GM23338 (cell line): ENCODE measurements around the gene HNRNPM. TPM values are rescaled to one million over a fixed set of nuclear protein-coding genes. Genes with fewer than 3 reads are reported as not detected.

Experiments used
- ATAC-seq: fragments of 200-7000 bp; cut with Tn5 transposase; 3 replicates; pipeline ENCODE4 v1.9.1; 2020
- DNase-seq: peaks from one replicate; pipeline ENCODE4 v3.0.0-alpha.2; 2015; ENCODE audit warnings: low spot score
- H2AFZ ChIP-seq: fragments of 200-600 bp; sonication (generic); 2 replicates; pipeline ENCODE4 v1.8.0; 2016; ENCODE audit warnings: antibody characterized with exemption, mild to moderate bottlenecking, moderate library complexity
- H3F3A ChIP-seq: fragments of 200-600 bp; sonication (generic); replicated peaks from 2 replicates; pipeline ENCODE4 v1.8.0; 2017; ENCODE audit warnings: antibody characterized with exemption, mixed run types, low read depth
- H3K27ac ChIP-seq: fragments of 200-600 bp; sonication (generic); 2 replicates; pipeline ENCODE4 v1.6.1; 2016; ENCODE audit warnings: low read depth
- H3K27me3 ChIP-seq: fragments of 200-600 bp; sonication (generic); 2 replicates; pipeline ENCODE4 v1.8.0; 2016; ENCODE audit warnings: mild to moderate bottlenecking, mixed run types, moderate library complexity; ENCODE audit not compliant: insufficient read depth
- H3K36me3 ChIP-seq: fragments of 200-600 bp; sonication (generic); 2 replicates; pipeline ENCODE4 v1.8.0; 2016; ENCODE audit warnings: mild to moderate bottlenecking; ENCODE audit not compliant: insufficient read depth
- H3K4me1 ChIP-seq: fragments of 200-600 bp; sonication (generic); 2 replicates; pipeline ENCODE4 v1.8.0; 2016; ENCODE audit warnings: mild to moderate bottlenecking, moderate library complexity; ENCODE audit not compliant: insufficient read depth
- H3K4me2 ChIP-seq: fragments of 200-600 bp; sonication (generic); 2 replicates; pipeline ENCODE4 v1.7.1; 2017; ENCODE audit warnings: mixed run types
- H3K4me3 ChIP-seq: fragments of 200-600 bp; sonication (generic); 2 replicates; pipeline ENCODE4 v1.6.1; 2016; ENCODE audit warnings: mixed run types
- H3K79me2 ChIP-seq: fragments of 200-600 bp; sonication (generic); replicated peaks from 2 replicates; pipeline ENCODE4 v1.8.0; 2017; ENCODE audit warnings: mild to moderate bottlenecking; ENCODE audit not compliant: insufficient read depth
- H3K9me2 ChIP-seq: fragments of 200-600 bp; sonication (generic); 2 replicates; pipeline ENCODE4 v1.8.0; 2017; ENCODE audit not compliant: insufficient read depth
- H4K20me1 ChIP-seq: fragments of 200-600 bp; sonication (generic); replicated peaks from 2 replicates; pipeline ENCODE4 v1.8.0; 2017; ENCODE audit warnings: mild to moderate bottlenecking; ENCODE audit not compliant: insufficient read depth
- H3K27ac Mint-ChIP-seq: 2 replicates; pipeline ENCODE4 v1.8.0; 2020; ENCODE audit warnings: inconsistent platforms, mild to moderate bottlenecking, moderate library complexity, mixed read lengths
- H3K27me3 Mint-ChIP-seq: 3 replicates; pipeline ENCODE4 v1.8.0; 2022; ENCODE audit warnings: low read depth, mild to moderate bottlenecking, moderate library complexity, mixed read lengths, inconsistent platforms; ENCODE audit not compliant: insufficient read depth, poor library complexity
- H3K36me3 Mint-ChIP-seq: 3 replicates; pipeline ENCODE4 v1.8.0; 2021; ENCODE audit warnings: low read depth, mild to moderate bottlenecking, inconsistent platforms, moderate library complexity, mixed read lengths
- H3K4me1 Mint-ChIP-seq: 3 replicates; pipeline ENCODE4 v1.8.0; 2020; ENCODE audit warnings: mild to moderate bottlenecking, inconsistent platforms, mixed read lengths
- H3K4me3 Mint-ChIP-seq: 3 replicates; pipeline ENCODE4 v1.8.0; 2021; ENCODE audit warnings: moderate library complexity, mild to moderate bottlenecking, inconsistent platforms, mixed read lengths
- H3K9me3 Mint-ChIP-seq: 3 replicates; pipeline ENCODE4 v1.8.0; 2020; ENCODE audit warnings: moderate library complexity, mild to moderate bottlenecking, inconsistent platforms, mixed read lengths
- CREB1 ChIP-seq: fragments of 250-450 bp; sonication (Bioruptor Pico); IDR thresholded peaks from 2 replicates; pipeline ENCODE4 v1.5.0; 2020; ENCODE audit warnings: low read depth, mild to moderate bottlenecking, moderate library complexity
- EZH2 ChIP-seq: fragments of 200-600 bp; sonication (generic); IDR thresholded peaks from one replicate; pipeline ENCODE4 v1.8.0; 2017; ENCODE audit warnings: antibody characterized with exemption, mild to moderate bottlenecking, low read depth; ENCODE audit not compliant: unreplicated experiment
- EZH2phosphoT487 ChIP-seq: fragments of 200-600 bp; sonication (generic); IDR thresholded peaks from one replicate; pipeline ENCODE4 v1.8.1; 2018; ENCODE audit warnings: antibody characterized with exemption; ENCODE audit not compliant: unreplicated experiment
- JUNB ChIP-seq: IDR thresholded peaks from one replicate; pipeline ENCODE4 v1.6.1; 2016; ENCODE audit warnings: antibody characterized with exemption; ENCODE audit not compliant: unreplicated experiment
- NANOG ChIP-seq: IDR thresholded peaks from 2 replicates; pipeline ENCODE4 v1.6.1; 2016; ENCODE audit warnings: antibody characterized with exemption, borderline replicate concordance
- POLR2AphosphoS5 ChIP-seq: IDR thresholded peaks from 2 replicates; pipeline ENCODE4 v1.6.1; 2016; ENCODE audit warnings: antibody characterized with exemption, low read depth
- STAT1 ChIP-seq: IDR thresholded peaks from one replicate; pipeline ENCODE4 v1.6.1; 2016; ENCODE audit warnings: antibody characterized with exemption; ENCODE audit not compliant: unreplicated experiment
- ZNF114 ChIP-seq: fragments of 250-450 bp; sonication (Bioruptor Pico); IDR thresholded peaks from 2 replicates; pipeline ENCODE4 v1.5.0; 2020; ENCODE audit warnings: mild to moderate bottlenecking, moderate library complexity
- ZNF331 ChIP-seq: fragments of 250-450 bp; sonication (Bioruptor Pico); IDR thresholded peaks from 2 replicates; pipeline ENCODE4 v1.5.0; 2020; ENCODE audit warnings: low read depth, mild to moderate bottlenecking, moderate library complexity
- polyA plus RNA-seq: library from polyadenylated mRNA; unstranded; fragments of >200 nt; fragmentation: Nextera tagmentation; extraction: Ambion mirVana; gene quantifications from 2 replicates; pipeline ENCODE4 v1.2.1, GENCODE V29; 2016
- total RNA-seq: library from RNA; depleted of rRNA; stranded (reverse); fragments of >200 nt; shearing (Covaris generic); gene quantifications from 2 replicates; pipeline ENCODE4 v1.2.3, GENCODE V29; 2014
- TF ChIP-seq, protein P1 (sequence below): fragments of 250-450 bp; sonication (Bioruptor Pico); IDR thresholded peaks from 2 replicates; pipeline ENCODE4 v1.5.0; 2020; ENCODE audit warnings: mild to moderate bottlenecking, moderate library complexity
- TF ChIP-seq, protein P2 (sequence below): IDR thresholded peaks from one replicate; pipeline ENCODE4 v1.6.1; 2018; ENCODE audit warnings: antibody characterized with exemption; ENCODE audit not compliant: unreplicated experiment
- TF ChIP-seq, protein P3 (sequence below): IDR thresholded peaks from 2 replicates; pipeline ENCODE4 v1.6.1; 2016; ENCODE audit warnings: antibody characterized with exemption
- TF ChIP-seq, protein P4 (sequence below), 2 experiments: fragments of 200-600 bp in 1 of 2; sonication (generic) in 1 of 2; conservative IDR thresholded peaks; 2 replicates each; pipeline versions ENCODE4 v1.5.1 to v1.6.1; 2016 to 2017; ENCODE audit warnings: antibody characterized with exemption in 2 of 2, low read depth in 2 of 2, mild to moderate bottlenecking in 2 of 2, moderate library complexity in 1 of 2

Gene HNRNPM
- total and polyA plus RNA-seq, 2 experiments from 2014 or later: 291 to 389 TPM

- ATAC-seq: no peak
- no peaks in the 10 kb centered on the region for H3K27me3 ChIP-seq
- H3K4me2 ChIP-seq: no peak overlapping the region
- peaks cover 10% of the 10 kb centered on the region; the same call in 2 of the 3 replicates for H3K36me3 Mint-ChIP-seq
- H3K36me3 ChIP-seq: no peaks in the 10 kb centered on the region
- H3K4me1 ChIP-seq: peaks cover 11% of the 10 kb centered on the region; the same call in 1 of the 2 replicates
- no peak overlapping the region for H2AFZ ChIP-seq
- DNase-seq: no peak
- H4K20me1 ChIP-seq: peaks cover 18% of the 10 kb centered on the region
- no peaks in the 10 kb centered on the region for H3K9me3 Mint-ChIP-seq
- H3K4me3 Mint-ChIP-seq: no peak overlapping the region
- no peak overlapping the region for H3K27ac ChIP-seq
- peaks cover 6% of the 10 kb centered on the region for H3K27me3 Mint-ChIP-seq
- peaks cover 78% of the 10 kb centered on the region for H3K79me2 ChIP-seq
- H3K9me2 ChIP-seq: no peaks in the 10 kb centered on the region
- peaks cover 6% of the 10 kb centered on the region; the same call in 1 of the 2 replicates for H3F3A ChIP-seq
- peaks cover 14% of the 10 kb centered on the region for H3K4me1 Mint-ChIP-seq
- H3K27ac Mint-ChIP-seq: no peak overlapping the region
- TF ChIP-seq JUNB (no peak), ZNF331 (CRISPR knock-in tag) (no peak), EZH2 (no peak), ZNF114 (no peak), POLR2AphosphoS5 (no peak), EZH2phosphoT487 (no peak), CREB1 (CRISPR knock-in tag) (no peak), STAT1 (no peak), NANOG (no peak)
- TF ChIP-seq, protein P1, sequence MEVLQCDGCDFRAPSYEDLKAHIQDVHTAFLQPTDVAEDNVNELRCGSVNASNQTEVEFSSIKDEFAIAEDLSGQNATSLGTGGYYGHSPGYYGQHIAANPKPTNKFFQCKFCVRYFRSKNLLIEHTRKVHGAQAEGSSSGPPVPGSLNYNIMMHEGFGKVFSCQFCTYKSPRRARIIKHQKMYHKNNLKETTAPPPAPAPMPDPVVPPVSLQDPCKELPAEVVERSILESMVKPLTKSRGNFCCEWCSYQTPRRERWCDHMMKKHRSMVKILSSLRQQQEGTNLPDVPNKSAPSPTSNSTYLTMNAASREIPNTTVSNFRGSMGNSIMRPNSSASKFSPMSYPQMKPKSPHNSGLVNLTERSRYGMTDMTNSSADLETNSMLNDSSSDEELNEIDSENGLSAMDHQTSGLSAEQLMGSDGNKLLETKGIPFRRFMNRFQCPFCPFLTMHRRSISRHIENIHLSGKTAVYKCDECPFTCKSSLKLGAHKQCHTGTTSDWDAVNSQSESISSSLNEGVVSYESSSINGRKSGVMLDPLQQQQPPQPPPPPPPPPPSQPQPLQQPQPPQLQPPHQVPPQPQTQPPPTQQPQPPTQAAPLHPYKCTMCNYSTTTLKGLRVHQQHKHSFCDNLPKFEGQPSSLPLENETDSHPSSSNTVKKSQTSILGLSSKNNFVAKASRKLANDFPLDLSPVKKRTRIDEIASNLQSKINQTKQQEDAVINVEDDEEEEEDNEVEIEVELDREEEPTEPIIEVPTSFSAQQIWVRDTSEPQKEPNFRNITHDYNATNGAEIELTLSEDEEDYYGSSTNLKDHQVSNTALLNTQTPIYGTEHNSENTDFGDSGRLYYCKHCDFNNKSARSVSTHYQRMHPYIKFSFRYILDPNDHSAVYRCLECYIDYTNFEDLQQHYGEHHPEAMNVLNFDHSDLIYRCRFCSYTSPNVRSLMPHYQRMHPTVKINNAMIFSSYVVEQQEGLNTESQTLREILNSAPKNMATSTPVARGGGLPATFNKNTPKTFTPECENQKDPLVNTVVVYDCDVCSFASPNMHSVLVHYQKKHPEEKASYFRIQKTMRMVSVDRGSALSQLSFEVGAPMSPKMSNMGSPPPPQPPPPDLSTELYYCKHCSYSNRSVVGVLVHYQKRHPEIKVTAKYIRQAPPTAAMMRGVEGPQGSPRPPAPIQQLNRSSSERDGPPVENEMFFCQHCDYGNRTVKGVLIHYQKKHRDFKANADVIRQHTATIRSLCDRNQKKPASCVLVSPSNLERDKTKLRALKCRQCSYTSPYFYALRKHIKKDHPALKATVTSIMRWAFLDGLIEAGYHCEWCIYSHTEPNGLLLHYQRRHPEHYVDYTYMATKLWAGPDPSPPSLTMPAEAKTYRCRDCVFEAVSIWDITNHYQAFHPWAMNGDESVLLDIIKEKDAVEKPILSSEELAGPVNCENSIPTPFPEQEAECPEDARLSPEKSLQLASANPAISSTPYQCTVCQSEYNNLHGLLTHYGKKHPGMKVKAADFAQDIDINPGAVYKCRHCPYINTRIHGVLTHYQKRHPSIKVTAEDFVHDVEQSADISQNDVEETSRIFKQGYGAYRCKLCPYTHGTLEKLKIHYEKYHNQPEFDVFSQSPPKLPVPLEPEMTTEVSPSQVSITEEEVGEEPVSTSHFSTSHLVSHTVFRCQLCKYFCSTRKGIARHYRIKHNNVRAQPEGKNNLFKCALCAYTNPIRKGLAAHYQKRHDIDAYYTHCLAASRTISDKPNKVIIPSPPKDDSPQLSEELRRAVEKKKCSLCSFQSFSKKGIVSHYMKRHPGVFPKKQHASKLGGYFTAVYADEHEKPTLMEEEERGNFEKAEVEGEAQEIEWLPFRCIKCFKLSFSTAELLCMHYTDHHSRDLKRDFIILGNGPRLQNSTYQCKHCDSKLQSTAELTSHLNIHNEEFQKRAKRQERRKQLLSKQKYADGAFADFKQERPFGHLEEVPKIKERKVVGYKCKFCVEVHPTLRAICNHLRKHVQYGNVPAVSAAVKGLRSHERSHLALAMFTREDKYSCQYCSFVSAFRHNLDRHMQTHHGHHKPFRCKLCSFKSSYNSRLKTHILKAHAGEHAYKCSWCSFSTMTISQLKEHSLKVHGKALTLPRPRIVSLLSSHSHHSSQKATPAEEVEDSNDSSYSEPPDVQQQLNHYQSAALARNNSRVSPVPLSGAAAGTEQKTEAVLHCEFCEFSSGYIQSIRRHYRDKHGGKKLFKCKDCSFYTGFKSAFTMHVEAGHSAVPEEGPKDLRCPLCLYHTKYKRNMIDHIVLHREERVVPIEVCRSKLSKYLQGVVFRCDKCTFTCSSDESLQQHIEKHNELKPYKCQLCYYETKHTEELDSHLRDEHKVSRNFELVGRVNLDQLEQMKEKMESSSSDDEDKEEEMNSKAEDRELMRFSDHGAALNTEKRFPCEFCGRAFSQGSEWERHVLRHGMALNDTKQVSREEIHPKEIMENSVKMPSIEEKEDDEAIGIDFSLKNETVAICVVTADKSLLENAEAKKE (CRISPR knock-in tag): no peak
- TF ChIP-seq, protein P2, sequence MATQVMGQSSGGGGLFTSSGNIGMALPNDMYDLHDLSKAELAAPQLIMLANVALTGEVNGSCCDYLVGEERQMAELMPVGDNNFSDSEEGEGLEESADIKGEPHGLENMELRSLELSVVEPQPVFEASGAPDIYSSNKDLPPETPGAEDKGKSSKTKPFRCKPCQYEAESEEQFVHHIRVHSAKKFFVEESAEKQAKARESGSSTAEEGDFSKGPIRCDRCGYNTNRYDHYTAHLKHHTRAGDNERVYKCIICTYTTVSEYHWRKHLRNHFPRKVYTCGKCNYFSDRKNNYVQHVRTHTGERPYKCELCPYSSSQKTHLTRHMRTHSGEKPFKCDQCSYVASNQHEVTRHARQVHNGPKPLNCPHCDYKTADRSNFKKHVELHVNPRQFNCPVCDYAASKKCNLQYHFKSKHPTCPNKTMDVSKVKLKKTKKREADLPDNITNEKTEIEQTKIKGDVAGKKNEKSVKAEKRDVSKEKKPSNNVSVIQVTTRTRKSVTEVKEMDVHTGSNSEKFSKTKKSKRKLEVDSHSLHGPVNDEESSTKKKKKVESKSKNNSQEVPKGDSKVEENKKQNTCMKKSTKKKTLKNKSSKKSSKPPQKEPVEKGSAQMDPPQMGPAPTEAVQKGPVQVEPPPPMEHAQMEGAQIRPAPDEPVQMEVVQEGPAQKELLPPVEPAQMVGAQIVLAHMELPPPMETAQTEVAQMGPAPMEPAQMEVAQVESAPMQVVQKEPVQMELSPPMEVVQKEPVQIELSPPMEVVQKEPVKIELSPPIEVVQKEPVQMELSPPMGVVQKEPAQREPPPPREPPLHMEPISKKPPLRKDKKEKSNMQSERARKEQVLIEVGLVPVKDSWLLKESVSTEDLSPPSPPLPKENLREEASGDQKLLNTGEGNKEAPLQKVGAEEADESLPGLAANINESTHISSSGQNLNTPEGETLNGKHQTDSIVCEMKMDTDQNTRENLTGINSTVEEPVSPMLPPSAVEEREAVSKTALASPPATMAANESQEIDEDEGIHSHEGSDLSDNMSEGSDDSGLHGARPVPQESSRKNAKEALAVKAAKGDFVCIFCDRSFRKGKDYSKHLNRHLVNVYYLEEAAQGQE: no peak
- TF ChIP-seq, protein P3, sequence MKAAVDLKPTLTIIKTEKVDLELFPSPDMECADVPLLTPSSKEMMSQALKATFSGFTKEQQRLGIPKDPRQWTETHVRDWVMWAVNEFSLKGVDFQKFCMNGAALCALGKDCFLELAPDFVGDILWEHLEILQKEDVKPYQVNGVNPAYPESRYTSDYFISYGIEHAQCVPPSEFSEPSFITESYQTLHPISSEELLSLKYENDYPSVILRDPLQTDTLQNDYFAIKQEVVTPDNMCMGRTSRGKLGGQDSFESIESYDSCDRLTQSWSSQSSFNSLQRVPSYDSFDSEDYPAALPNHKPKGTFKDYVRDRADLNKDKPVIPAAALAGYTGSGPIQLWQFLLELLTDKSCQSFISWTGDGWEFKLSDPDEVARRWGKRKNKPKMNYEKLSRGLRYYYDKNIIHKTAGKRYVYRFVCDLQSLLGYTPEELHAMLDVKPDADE: no peak
- TF ChIP-seq, protein P4, sequence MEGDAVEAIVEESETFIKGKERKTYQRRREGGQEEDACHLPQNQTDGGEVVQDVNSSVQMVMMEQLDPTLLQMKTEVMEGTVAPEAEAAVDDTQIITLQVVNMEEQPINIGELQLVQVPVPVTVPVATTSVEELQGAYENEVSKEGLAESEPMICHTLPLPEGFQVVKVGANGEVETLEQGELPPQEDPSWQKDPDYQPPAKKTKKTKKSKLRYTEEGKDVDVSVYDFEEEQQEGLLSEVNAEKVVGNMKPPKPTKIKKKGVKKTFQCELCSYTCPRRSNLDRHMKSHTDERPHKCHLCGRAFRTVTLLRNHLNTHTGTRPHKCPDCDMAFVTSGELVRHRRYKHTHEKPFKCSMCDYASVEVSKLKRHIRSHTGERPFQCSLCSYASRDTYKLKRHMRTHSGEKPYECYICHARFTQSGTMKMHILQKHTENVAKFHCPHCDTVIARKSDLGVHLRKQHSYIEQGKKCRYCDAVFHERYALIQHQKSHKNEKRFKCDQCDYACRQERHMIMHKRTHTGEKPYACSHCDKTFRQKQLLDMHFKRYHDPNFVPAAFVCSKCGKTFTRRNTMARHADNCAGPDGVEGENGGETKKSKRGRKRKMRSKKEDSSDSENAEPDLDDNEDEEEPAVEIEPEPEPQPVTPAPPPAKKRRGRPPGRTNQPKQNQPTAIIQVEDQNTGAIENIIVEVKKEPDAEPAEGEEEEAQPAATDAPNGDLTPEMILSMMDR (conservative IDR thresholded peaks at IDR 0.05; ENCODE audit: low read depth in 2 of 2): no peak
- H3K4me3 ChIP-seq: no peak overlapping the region
These were observed 49.1 kb upstream of the HNRNPM start for GRCh38 chr19:8395621-8396082.
